A549 (cell line): ENCODE data around the gene NAV3.

ENCODE experiments used
- CHD2 ChIP-seq: fragments of 150-350 bp; IDR thresholded peaks from 2 replicates; pipeline ENCODE4 v1.6.1; 2014; ENCODE audit warnings: low read length; ENCODE audit not compliant: partially characterized antibody
- CTCF ChIP-seq: fragments of >200 bp; sonication (Bioruptor Twin); formaldehyde crosslinking; IDR thresholded peaks from 3 replicates; pipeline ENCODE4 v1.5.1; 2016
- EP300 ChIP-seq, 2 experiments: fragments of >200 bp; sonication (Bioruptor Twin); formaldehyde crosslinking; IDR thresholded peaks; 2 replicates in 1 of 2; 3 replicates in 1 of 2; pipeline ENCODE4 v1.6.1; 2016 to 2017
- HDAC2 ChIP-seq: fragments of 200-600 bp; sonication (generic); IDR thresholded peaks from 2 replicates; pipeline ENCODE4 v1.6.1; 2016
- JUNB ChIP-seq: fragments of >200 bp; sonication (Bioruptor Twin); formaldehyde crosslinking; IDR thresholded peaks from 2 replicates; pipeline ENCODE4 v1.6.1; 2016
- MYC ChIP-seq: IDR thresholded peaks from 2 replicates; pipeline ENCODE4 v1.6.1; 2012; ENCODE audit warnings: mild to moderate bottlenecking, inconsistent platforms, low read length, improper control_type of control experiment, borderline replicate concordance
- POLR2AphosphoS2 ChIP-seq: conservative IDR thresholded peaks from 2 replicates; pipeline ENCODE4 v1.6.1; 2012; ENCODE audit warnings: low read length, improper control_type of control experiment, inconsistent platforms
- RAD21 ChIP-seq, 2 experiments: fragments of >200 bp in 1 of 2; sonication (Bioruptor Twin) in 1 of 2; formaldehyde crosslinking in 1 of 2; IDR thresholded peaks in 1 of 2; conservative IDR thresholded peaks in 1 of 2; 2 replicates in 1 of 2; 3 replicates in 1 of 2; pipeline ENCODE4 v1.6.1; 2012 to 2018; ENCODE audit warnings: inconsistent platforms in 1 of 2
- REST ChIP-seq: fragments of 200-600 bp; sonication (generic); IDR thresholded peaks from 2 replicates; pipeline ENCODE4 v1.6.1; 2016; ENCODE audit warnings: antibody characterized with exemption, mild to moderate bottlenecking, moderate library complexity
- USF2 ChIP-seq: fragments of 450-650 bp; IDR thresholded peaks from 2 replicates; pipeline ENCODE4 v1.6.1; 2014; ENCODE audit warnings: antibody characterized with exemption
- TF ChIP-seq, protein P1 (sequence below): fragments of 250-450 bp; sonication (Bioruptor Pico); IDR thresholded peaks from 2 replicates; pipeline ENCODE4 v1.5.0; 2021; ENCODE audit warnings: mild to moderate bottlenecking, moderate library complexity, borderline replicate concordance

- TF ChIP-seq POLR2AphosphoS2, result no peak
- no peak for TF ChIP-seq JUNB
- no peak for TF ChIP-seq MYC
- TF ChIP-seq HDAC2, result no peak
- TF ChIP-seq CHD2, result no peak
- TF ChIP-seq CTCF, result no peak
- TF ChIP-seq, protein P1, sequence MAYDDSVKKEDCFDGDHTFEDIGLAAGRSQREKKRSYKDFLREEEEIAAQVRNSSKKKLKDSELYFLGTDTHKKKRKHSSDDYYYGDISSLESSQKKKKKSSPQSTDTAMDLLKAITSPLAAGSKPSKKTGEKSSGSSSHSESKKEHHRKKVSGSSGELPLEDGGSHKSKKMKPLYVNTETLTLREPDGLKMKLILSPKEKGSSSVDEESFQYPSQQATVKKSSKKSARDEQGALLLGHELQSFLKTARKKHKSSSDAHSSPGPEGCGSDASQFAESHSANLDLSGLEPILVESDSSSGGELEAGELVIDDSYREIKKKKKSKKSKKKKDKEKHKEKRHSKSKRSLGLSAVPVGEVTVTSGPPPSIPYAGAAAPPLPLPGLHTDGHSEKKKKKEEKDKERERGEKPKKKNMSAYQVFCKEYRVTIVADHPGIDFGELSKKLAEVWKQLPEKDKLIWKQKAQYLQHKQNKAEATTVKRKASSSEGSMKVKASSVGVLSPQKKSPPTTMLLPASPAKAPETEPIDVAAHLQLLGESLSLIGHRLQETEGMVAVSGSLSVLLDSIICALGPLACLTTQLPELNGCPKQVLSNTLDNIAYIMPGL (CRISPR knock-in tag), result no peak
- TF ChIP-seq USF2, result no peak
- no peak for TF ChIP-seq EP300 (IDR thresholded peaks at IDR 0.05)
- TF ChIP-seq RAD21 (conservative IDR thresholded peaks at IDR 0.05 in 1 of 2, IDR thresholded peaks at IDR 0.05 in 1 of 2), result no peak
- no peak for TF ChIP-seq REST
Measured at GRCh38 chr12:78002878-78003277, 172.2 kb downstream of the NAV3 start.
